SU-DHL-6 (cell line): ENCODE measurements around the gene ZNF473.

Source experiments
- H2AFZ ChIP-seq: fragments of 200-600 bp; sonication (generic); 2 replicates; pipeline ENCODE4 v1.6.1; 2014; ENCODE audit warnings: low read depth, mild to moderate bottlenecking, moderate library complexity, mixed read lengths, antibody characterized with exemption, low read length; ENCODE audit not compliant: severe bottlenecking
- H3F3A ChIP-seq: fragments of 200-600 bp; shearing (Covaris generic); 2 replicates; pipeline ENCODE4 v1.6.0; 2016; ENCODE audit warnings: antibody characterized with exemption, mild to moderate bottlenecking; ENCODE audit not compliant: insufficient read depth
- H3K27ac ChIP-seq: fragments of 200-600 bp; sonication (generic); 2 replicates; pipeline ENCODE4 v1.5.1; 2016; ENCODE audit warnings: low read depth, mild to moderate bottlenecking, low read length, moderate library complexity, mixed read lengths
- H3K27me3 ChIP-seq: fragments of 200-600 bp; sonication (generic), shearing (Covaris generic); 2 replicates; pipeline ENCODE4 v1.6.0; 2014; ENCODE audit warnings: mild to moderate bottlenecking, low read length
- H3K36me3 ChIP-seq: fragments of 200-600 bp; sonication (generic); 2 replicates; pipeline ENCODE4 v1.6.1; 2014; ENCODE audit warnings: mild to moderate bottlenecking, low read length, mixed read lengths
- H3K4me2 ChIP-seq: fragments of 300-600, 200-600 bp; shearing (Covaris generic), sonication (generic); 2 replicates; pipeline ENCODE4 v1.6.0; 2014; ENCODE audit warnings: low read length, low read depth, mild to moderate bottlenecking; ENCODE audit not compliant: poor library complexity, severe bottlenecking
- H3K4me3 ChIP-seq: fragments of 200-600 bp; sonication (generic); 2 replicates; pipeline ENCODE4 v1.5.1; 2014; ENCODE audit warnings: antibody characterized with exemption, low read length, mild to moderate bottlenecking, mixed read lengths; ENCODE audit not compliant: insufficient read depth, poor library complexity, severe bottlenecking
- H3K79me2 ChIP-seq: fragments of 200-600 bp; sonication (generic); 2 replicates; pipeline ENCODE4 v1.6.1; 2014; ENCODE audit warnings: mild to moderate bottlenecking, low read length, moderate library complexity; ENCODE audit not compliant: insufficient read depth
- H3K9ac ChIP-seq: fragments of 200-600 bp; sonication (generic); 2 replicates; pipeline ENCODE4 v1.7.0; 2014; ENCODE audit warnings: mild to moderate bottlenecking, low read length
- H3K9me2 ChIP-seq: fragments of 200-600 bp; sonication (generic); replicated peaks from 2 replicates; pipeline ENCODE4 v1.6.1; 2014; ENCODE audit warnings: low read length; ENCODE audit not compliant: insufficient read depth
- H3K9me3 ChIP-seq: fragments of 200-600 bp; sonication (generic); 2 replicates; pipeline ENCODE4 v1.6.1; 2014; ENCODE audit warnings: low read length, mixed read lengths; ENCODE audit not compliant: insufficient read depth
- H4K20me1 ChIP-seq: fragments of 200-600 bp; sonication (generic); 2 replicates; pipeline ENCODE4 v1.6.1; 2014; ENCODE audit warnings: low read depth, mild to moderate bottlenecking, antibody characterized with exemption, low read length, moderate library complexity, mixed read lengths
- CTCF ChIP-seq: fragments of 200-600 bp; sonication (generic); IDR thresholded peaks from one replicate; pipeline ENCODE4 v1.5.1; 2017; ENCODE audit warnings: antibody characterized with exemption, mild to moderate bottlenecking, low read length, moderate library complexity; ENCODE audit not compliant: insufficient read depth, poor library complexity, severe bottlenecking
- EZH2phosphoT487 ChIP-seq: fragments of 200-600 bp; sonication (generic), shearing (Covaris generic); conservative IDR thresholded peaks from 2 replicates; pipeline ENCODE4 v1.6.1; 2018; ENCODE audit warnings: mild to moderate bottlenecking, antibody characterized with exemption, low read length, moderate library complexity, mixed read lengths

The ZNF473 gene

GRCh38 chr19:50003254-50003788 is 22.5 kb upstream of the ZNF473 start:
- Histone ChIP-seq H3K79me2 (no peaks in the 10 kb centered on the region), H3K4me2 (no peak overlapping the region), H3K27me3 (no peaks in the 10 kb centered on the region), H4K20me1 (no peaks in the 10 kb centered on the region), H3K9me3 (no peaks in the 10 kb centered on the region), H3K36me3 (no peaks in the 10 kb centered on the region), H2AFZ (no peak overlapping the region), H3K9ac (no peak overlapping the region), H3F3A (no peaks in the 10 kb centered on the region), H3K27ac (no peak overlapping the region), H3K4me3 (no peak overlapping the region), H3K9me2 (no peaks in the 10 kb centered on the region)
- TF ChIP-seq EZH2phosphoT487 (no peak), CTCF (no peak)

- H3K36me3 ChIP-seq: no peaks in the 10 kb centered on the region
- no peaks in the 10 kb centered on the region for H3K9me2 ChIP-seq
- no peak overlapping the region for H3K4me3 ChIP-seq
- TF ChIP-seq EZH2phosphoT487 (no peak), CTCF (no peak)
- H3K9me3 ChIP-seq: no peaks in the 10 kb centered on the region
- H3K27me3 ChIP-seq: no peaks in the 10 kb centered on the region
- H2AFZ ChIP-seq: no peak overlapping the region
- H3K27ac ChIP-seq: no peak overlapping the region
- no peaks in the 10 kb centered on the region for H3F3A ChIP-seq
- no peak overlapping the region for H3K9ac ChIP-seq
- no peaks in the 10 kb centered on the region for H3K79me2 ChIP-seq
- H4K20me1 ChIP-seq: no peaks in the 10 kb centered on the region
- no peak overlapping the region for H3K4me2 ChIP-seq
These were observed 21.9 kb upstream of the ZNF473 start for GRCh38 chr19:50003810-50004419.

GRCh38 chr19:50005428-50005827 is 20.4 kb upstream of the ZNF473 start:
- H3K79me2 ChIP-seq: no peaks in the 10 kb centered on the region
- no peak overlapping the region for H2AFZ ChIP-seq
- H3K9me2 ChIP-seq: no peaks in the 10 kb centered on the region
- no peaks in the 10 kb centered on the region for H3K9me3 ChIP-seq
- no peak overlapping the region for H3K4me2 ChIP-seq
- no peaks in the 10 kb centered on the region for H3K27me3 ChIP-seq
- no peaks in the 10 kb centered on the region for H3F3A ChIP-seq
- no peaks in the 10 kb centered on the region for H4K20me1 ChIP-seq
- no peak for TF ChIP-seq EZH2phosphoT487
- TF ChIP-seq CTCF: no peak
- no peaks in the 10 kb centered on the region for H3K36me3 ChIP-seq
- no peak overlapping the region for H3K27ac ChIP-seq
- H3K9ac ChIP-seq: no peak overlapping the region
- H3K4me3 ChIP-seq: no peak overlapping the region
